ENCODE data around the gene DGKH. TPM values are rescaled to one million over a fixed set of nuclear protein-coding genes. Genes with fewer than 3 reads are reported as not detected.

The DGKH gene
- total and polyA plus RNA-seq, 9 of the 15 experiments (the other 6 are each of a cell fraction or from before 2014, with no cell fraction given) = 0.38 to 4.4 (median 3.1) TPM

GRCh38 chr13:42125046-42125445 is 76.6 kb downstream of the DGKH start:
- H3K4me1 ChIP-seq (replicated peaks in 1 of 2; ENCODE audit: control insufficient read depth in 2 of 2, insufficient read depth in 2 of 2, low read length in 2 of 2) = no peaks in the 10 kb centered on the region
- no peak overlapping the region for H3K9ac ChIP-seq (ENCODE audit: insufficient read depth in 1 of 2, low read depth in 2 of 2, low read length in 2 of 2)
- H2AFZ ChIP-seq (ENCODE audit: low read depth, low read length) = no peak overlapping the region
- WGBS (ENCODE audit: insufficient coverage, low coverage, missing lambda C conversion rate) = 88% methylated on average over 2 of the region's 2 CpGs
- DNase-seq (ENCODE audit: extremely low read depth in 1 of 4, low spot score in 3 of 4) (no peak), FAIRE-seq (no peak), ATAC-seq (no peak)
- in situ Hi-C loops (cut with MboI) (no loop called here), intact Hi-C loops (cut with micrococcal nuclease) (no loop called here)
- TF ChIP-seq FOXA1 (IDR thresholded peaks at IDR 0.05; ENCODE audit: borderline replicate concordance) (no peak), HNRNPK (IDR thresholded peaks at IDR 0.05; ENCODE audit: low read depth, low read length, poor library complexity, severe bottlenecking) (no peak), ZNF764 (CRISPR knock-in tag; IDR thresholded peaks at IDR 0.05; ENCODE audit: low read depth) (no peak), USF2 (CRISPR knock-in tag; IDR thresholded peaks at IDR 0.05) (no peak), MEF2A (IDR thresholded peaks at IDR 0.05; ENCODE audit: control insufficient read depth, low read depth, low read length) (no peak), ATF1 (CRISPR knock-in tag; IDR thresholded peaks at IDR 0.05) (no peak), ATF1 (tag; IDR thresholded peaks at IDR 0.05) (no peak), CEBPG (CRISPR knock-in tag; IDR thresholded peaks at IDR 0.05) (no peak), CEBPG (tag; conservative IDR thresholded peaks at IDR 0.05 in 1 of 2, IDR thresholded peaks at IDR 0.05 in 1 of 2) (no peak), HSF4 (CRISPR knock-in tag; IDR thresholded peaks at IDR 0.05; ENCODE audit: borderline replicate concordance) (no peak), NCOA4 (IDR thresholded peaks at IDR 0.05; ENCODE audit: partially characterized antibody) (no peak), ESRRB (CRISPR knock-in tag; IDR thresholded peaks at IDR 0.05; ENCODE audit: borderline replicate concordance) (no peak), BRF1 (IDR thresholded peaks at IDR 0.05; ENCODE audit: borderline replicate concordance, extremely low read depth, insufficient read length) (no peak), TAF1 (IDR thresholded peaks at IDR 0.05; ENCODE audit: control insufficient read depth, extremely low read depth, insufficient read depth, low read length, severe bottlenecking) (no peak)
- no peaks in the 10 kb centered on the region for H3K9me1 ChIP-seq (ENCODE audit: control insufficient read depth, insufficient read depth, low read length)
- H3K4me3 ChIP-seq = no peak overlapping the region
- no peaks in the 10 kb centered on the region; the same call in 2 of the 3 replicates for H3K79me2 ChIP-seq (ENCODE audit: control insufficient read depth, insufficient read depth, low read length)
- ChIA-PET POLR2A (interaction anchor here (0.6 to 1.2 kb wide), 2 partner anchors 20 to 340 kb away, joined by 3 read pairs; no protein-coding TSS in a partner anchor), CTCF (ENCODE audit: low intra/inter-chr PET ratio) (no interaction called here)
- no peaks in the 10 kb centered on the region for H4K20me1 ChIP-seq (replicated peaks; ENCODE audit: control insufficient read depth, insufficient read depth, low read length)
- H3K27me3 ChIP-seq (ENCODE audit: control insufficient read depth in 2 of 2, insufficient read depth in 2 of 2, low read length in 2 of 2) = no peaks in the 10 kb centered on the region
- peaks cover 5% of the 10 kb centered on the region; the same call in 2 of the 3 replicates for H3K36me3 ChIP-seq (ENCODE audit: control insufficient read depth, insufficient read depth, low read length)
- no peaks in the 10 kb centered on the region for H3K9me3 ChIP-seq (replicated peaks; ENCODE audit: control insufficient read depth, insufficient read depth, low read depth, low read length)
- H3K27ac ChIP-seq (ENCODE audit: extremely low read depth, low read depth, low read length) = no peak overlapping the region
- BruUV-seq (replicated peaks) = no TSS peak
- no peak overlapping the region for H3K4me2 ChIP-seq (ENCODE audit: insufficient read depth, low read length)

Measured in K562 (cell line).